HG03175 (cell line): Measurements from ENCODE around the gene VPS36.
"Not testable (repeated sequence)": the region's sequence is repeated elsewhere in the genome, so short reads cannot be mapped to it uniquely, and the experiment has no call there.

Experiments
- ATAC-seq: cut with Tn5 transposase; IDR thresholded peaks from one replicate; pipeline ENCODE4 v1.9.1; 2021; ENCODE audit warnings: mild to moderate bottlenecking, moderate library complexity; ENCODE audit not compliant: unreplicated experiment

VPS36 gene, protein sequence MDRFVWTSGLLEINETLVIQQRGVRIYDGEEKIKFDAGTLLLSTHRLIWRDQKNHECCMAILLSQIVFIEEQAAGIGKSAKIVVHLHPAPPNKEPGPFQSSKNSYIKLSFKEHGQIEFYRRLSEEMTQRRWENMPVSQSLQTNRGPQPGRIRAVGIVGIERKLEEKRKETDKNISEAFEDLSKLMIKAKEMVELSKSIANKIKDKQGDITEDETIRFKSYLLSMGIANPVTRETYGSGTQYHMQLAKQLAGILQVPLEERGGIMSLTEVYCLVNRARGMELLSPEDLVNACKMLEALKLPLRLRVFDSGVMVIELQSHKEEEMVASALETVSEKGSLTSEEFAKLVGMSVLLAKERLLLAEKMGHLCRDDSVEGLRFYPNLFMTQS

DNA sequence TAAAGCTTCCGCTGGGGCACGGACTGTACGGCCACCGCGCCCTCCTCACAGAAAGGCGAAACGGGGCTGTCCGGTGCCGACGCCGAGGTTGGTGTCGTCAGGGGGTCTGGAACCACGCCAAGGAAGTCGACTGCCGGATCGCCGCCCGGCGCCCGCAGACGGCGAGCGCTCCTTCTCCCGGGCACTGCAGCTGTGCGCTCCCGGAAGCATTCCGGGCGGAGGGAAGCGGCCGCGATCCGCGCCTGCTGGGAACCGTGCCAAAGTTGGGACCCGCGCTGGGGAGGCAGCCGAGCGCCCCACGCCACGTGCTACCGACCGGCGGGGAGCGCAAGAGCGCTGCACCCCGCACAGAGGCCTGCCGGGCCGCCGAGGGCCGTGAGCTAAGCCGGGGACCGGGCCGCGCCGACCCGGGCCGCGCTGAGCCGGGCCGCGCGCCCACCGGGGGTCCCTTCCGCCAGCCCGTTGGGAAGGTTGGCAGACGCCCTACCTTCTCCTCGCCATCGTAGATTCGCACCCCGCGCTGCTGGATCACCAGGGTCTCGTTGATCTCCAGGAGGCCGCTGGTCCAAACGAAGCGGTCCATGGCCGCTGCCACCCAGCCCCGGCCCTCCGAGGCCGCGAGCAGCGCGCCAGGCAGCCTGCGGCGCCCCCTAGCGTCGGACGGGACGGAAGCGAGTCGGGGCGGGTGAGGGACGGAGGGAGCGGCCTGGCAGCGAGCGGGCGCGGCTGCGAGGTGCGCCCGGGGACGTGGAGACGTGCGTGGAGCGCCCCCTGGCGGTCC is at the start of gene VPS36:
VPS36 (minus strand) TSS at position 623 of the 781 bp plus-strand sequence; CDS start at position 583, 40 bp downstream.
- peak; percentile 70 for ATAC-seq

DNA sequence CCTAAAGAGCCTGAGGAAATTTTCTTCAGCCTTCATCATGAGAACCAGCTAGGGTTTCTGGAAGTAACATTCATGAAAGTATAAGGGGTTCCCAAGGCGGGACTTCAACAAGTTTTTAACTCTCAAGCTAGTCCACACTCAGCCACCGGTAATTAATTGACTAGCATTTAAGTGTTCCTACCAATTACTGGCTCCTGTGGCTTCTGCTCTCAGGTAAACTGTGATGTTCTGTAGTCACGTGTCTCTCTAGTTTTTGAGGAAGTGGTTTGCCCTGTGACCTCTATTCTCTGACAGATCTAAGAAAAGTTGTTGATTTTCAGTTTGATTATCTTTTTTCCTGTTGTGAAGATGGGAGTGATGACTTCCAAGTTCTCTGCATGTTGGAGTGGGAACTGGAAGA is 47.5 kb upstream of the VPS36 start:
- ATAC-seq, result peak; percentile 92

DNA sequence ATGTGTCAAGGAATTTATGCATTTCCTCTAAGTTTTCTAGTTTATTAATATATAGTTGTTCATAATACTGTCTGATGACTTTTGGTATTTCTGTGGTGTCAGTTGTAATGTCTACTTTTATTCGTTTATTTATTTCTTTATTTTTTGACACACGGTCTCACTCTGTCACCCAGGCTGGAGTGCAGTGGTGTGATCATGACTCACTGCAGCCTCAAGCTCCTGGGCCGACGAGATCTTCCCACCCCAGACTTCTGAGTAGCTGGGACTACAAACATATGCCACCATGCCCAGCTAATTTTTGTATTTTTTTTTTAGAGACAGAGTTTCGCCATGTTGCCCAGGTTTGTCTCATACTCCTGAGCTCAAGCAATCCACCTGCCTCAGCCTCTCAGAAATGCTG is 43.8 kb upstream of the VPS36 start:
- not testable (repeated sequence) for ATAC-seq

DNA sequence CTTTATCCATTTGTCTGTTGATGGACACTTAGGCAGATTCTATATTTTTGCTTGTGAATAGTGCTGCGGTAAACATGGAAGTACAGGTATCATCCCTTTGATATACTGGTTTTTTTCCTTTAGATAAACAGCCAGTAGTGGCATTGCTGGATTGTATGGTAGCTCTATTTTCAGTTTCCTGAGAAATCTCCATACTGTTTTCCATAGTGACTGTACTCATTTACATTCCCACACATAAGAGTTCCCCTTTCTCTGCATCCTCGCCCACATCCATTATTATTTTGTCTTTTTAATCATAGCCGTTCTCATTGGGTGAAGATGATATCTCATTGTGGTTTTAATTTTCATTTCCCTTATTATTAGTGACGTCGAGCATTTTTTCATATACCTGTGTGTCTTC is 40.6 kb upstream of the VPS36 start:
- ATAC-seq, result not testable (repeated sequence)

DNA sequence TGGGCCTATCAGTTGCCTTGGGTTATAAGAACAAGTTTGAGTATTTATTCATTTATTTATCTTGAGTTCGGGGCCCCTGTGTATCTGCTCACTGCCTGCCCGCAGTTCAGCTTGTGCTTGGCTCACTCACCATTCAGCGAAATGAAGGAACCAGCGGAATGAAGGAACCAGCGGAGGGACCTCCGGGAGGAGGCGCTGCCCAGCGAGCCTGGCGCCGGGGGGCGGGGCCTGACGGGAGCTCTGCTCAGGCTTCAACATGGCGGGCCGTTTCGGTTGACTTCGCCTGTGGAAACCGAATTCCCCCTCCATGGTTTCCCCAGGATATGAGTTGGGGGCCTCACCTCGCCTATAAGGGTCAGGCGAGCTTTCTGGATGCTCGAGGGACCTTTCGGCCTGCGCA is 38.3 kb upstream of the VPS36 start:
- ATAC-seq, result not testable (repeated sequence)

DNA sequence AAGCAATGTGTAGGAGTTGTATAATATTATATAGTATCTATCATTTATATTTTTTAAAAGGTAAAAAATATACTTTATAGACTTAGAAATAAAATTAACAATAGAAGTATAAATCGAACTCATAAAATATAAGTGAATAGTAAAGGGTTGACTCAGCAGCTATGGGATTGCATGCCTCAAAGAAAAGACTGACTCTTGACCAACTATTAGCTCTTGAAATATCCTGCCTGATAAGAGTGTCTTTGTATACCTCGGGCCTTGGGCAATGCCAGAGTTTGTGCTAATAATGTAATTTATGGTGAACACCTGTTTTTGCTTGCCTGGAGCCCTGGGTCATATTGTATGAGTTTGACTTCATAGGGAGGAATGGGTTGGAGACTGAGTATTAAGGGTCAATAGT is 36.6 kb upstream of the VPS36 start:
- not testable (repeated sequence) for ATAC-seq

DNA sequence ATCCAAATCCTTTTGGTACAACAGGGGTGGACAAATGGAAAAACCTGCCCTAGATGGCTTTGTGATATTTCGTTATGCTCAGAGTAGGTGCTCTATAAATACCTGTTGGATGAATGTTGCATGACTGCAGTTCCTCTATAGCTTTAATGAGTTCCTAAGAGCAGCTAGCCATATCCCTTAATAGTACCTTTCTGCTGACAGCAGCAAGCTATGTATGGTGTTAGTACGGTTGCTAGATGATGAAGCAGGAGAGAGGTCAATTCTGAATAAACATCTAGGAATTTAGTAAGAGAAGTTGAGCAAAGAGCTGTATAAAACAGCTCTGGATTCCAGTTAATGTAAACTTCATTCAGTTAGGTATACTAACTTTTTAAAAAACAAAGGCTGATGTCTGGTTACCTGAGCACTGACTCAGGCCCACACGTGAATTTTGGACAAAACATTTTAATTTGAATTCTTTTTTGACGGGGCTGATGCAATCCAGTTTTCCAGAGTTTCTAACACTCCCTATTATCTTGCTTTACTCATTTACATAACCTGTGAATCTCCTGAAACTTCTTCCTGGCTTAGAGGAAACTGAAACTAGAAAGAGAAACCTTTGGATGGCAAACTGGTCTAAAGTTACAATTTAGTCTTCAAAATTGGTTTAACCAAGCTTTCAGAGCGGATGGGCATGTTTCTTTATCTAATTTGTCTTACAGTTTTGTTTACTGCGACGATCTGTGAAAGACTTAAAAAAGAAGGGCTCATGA is 30.4 kb upstream of the VPS36 start:
- ATAC-seq, result not testable (repeated sequence)

DNA sequence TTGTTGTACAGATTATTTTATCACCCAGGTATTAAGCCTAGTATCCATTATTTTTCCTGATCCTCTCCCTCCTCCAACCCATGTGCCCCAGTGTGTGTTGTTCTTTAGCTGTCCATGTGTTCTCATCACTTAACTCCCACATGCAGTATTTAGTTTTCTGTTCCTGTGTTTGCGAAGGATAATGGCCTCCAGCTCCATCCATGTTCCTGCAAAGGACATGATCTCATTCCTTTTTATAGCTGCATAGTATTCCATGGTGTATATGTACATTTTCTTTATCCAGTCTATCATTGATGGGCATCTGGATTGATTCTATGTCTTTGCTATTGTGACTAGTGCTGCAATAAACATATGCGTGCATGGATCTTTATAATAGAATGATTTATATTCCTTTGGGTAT is 18.1 kb upstream of the VPS36 start:
- ATAC-seq, result not testable (repeated sequence)

DNA sequence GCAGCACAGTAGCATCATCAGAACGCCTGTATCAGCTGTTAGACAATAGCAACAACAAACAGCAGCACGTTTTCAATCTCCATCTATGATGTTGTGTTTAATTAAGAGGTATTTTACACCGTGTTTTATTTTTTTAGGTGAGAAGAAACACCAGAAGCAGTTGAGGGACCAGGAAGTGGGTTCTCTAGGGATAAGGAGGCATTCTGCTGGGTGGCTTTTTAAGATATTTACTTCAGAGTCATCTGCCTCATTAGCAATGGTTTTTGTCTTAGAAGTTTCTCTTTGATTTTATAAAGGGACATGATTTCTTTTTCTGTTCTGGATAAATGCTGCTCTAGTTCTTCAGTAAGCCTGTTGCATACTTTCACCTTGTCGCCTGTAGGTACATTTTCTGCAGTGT is 13.1 kb upstream of the VPS36 start:
- ATAC-seq, result no peak

DNA sequence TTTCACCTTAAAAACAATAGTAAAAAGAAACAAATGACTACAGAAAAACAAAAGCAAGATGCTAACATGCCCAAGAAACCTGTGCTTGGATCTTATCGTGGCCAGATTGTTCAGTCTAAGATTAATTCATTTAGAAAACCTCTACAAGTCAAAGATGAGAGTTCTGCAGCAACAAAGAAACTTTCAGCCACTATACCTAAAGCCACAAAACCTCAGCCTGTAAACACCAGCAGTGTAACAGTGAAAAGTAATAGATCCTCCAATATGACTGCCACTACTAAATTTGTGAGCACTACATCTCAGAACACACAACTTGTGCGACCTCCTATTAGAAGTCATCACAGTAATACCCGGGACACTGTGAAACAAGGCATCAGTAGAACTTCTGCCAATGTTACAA is 10.8 kb upstream of the VPS36 start:
- no peak for ATAC-seq

DNA sequence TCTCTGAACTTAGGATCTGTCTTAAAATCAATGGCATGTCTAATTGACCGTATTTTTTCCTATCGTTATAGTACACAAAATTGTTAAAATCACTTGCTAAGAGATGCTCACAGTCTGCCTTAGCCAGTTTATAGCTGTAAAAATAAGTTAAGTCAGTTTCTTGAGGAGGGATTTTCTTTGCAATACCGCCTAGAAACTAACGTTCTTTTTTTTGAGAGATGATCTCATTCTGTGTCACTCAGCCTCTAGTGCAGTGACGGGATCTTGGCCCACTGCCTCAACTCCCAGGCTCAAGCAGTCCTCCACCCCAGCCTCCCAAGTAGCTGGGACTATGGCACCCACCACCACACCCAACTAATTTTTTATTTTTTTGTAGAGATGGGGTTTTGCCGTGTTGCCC is 9.2 kb upstream of the VPS36 start:
- ATAC-seq, result no peak

DNA sequence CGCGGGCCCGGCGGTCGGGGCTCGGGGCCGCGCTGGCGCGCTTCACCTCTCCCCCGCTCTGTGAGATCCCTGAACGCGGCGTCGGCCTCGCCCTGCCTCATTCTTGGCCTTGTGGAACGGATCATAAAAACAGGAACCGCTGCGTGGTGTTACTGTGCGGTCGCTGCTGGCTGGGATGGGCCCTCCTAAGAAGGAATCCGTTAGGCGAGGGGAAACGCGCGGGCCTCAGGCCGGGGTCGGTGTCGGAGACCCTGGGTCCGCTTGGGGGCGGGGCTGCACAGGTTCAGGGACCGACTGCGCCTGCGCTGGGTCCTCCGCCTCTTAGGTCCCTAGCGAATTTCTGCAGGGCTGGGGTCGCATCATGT is 5.2 kb upstream of the VPS36 start:
- peak; percentile 30 for ATAC-seq

DNA sequence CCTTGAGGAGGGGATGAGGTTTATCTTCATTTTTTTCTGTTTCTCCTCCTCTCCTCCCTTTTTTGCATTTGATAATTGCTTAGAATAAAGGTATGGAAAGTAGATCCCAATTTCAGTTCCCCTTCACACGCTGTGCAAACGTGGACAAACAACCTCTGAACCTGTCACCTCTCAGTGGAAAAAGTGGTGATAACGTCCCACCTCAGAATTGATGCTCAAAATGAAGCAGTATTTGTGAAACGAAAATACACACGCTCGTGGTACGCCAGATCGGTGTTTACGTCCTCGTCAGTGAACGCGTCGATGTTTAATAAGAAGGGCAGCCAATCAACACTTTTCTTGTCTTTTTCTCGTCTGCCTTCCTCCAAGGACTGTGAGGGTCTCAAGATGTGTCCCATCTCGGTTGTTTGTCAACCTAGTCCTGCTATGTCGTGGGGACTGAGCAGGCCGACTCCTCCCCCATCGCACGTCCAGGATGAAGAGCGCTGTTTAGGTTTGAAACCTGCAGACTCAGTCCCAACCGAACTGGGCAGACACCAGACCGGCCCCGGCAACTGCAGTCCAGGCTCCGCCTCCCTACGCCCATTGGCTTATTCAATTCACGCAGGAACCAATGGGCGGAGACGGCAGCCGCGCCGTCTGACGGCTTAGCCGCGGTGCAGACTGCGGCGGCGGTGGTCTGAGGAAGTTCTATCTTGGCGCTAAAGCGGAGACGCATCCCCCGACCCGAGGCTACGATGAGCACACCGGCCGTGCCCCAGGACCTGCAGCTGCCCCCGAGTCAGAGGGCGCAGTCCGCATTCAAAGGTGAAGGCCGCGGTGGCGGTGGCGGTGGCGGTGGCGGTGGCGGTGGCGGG is 4.6 kb upstream of the VPS36 start, which contains the start of gene CKAP2:
CKAP2 (plus strand) TSS at position 659 of the 857 bp plus-strand sequence; CDS start at position 738, 79 bp downstream.
- peak; percentile 76 for ATAC-seq

DNA sequence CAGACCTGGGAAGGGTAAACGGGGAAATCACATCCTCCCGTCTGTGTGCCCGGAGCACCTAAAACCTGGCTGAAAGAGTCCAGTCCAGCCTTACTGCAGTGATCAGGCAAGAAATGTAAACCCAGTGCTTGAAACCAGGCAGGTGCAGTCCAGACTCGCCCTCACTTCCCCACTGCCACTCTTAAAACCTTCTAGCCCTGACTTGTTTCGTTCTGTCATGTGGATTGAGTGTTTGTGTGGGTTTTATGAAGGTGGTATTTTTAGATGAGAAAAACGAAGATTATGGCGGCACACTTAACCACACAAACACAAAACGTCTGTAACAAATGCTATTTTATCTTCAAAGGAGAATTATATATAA is 4.0 kb upstream of the VPS36 start:
- ATAC-seq, result peak; percentile 30

DNA sequence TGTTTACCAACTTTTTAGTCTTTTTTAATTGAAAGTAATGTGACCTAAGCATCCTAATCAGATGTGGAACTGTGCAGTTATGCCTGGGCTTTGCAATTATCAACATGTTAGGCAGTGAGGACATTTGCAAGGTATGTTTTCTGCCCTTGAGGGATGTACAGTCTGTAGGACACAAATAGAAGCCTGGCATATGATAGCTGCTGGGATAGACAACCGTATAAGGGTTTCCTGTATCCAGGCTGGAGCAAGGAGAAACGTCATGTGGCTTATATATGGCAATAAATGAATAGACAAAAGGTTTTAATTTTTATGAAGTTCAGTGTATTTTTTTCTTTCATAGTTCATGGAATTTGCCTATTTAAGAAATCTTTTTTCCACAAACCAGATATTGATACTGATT is 2.0 kb upstream of the VPS36 start:
- no peak for ATAC-seq

DNA sequence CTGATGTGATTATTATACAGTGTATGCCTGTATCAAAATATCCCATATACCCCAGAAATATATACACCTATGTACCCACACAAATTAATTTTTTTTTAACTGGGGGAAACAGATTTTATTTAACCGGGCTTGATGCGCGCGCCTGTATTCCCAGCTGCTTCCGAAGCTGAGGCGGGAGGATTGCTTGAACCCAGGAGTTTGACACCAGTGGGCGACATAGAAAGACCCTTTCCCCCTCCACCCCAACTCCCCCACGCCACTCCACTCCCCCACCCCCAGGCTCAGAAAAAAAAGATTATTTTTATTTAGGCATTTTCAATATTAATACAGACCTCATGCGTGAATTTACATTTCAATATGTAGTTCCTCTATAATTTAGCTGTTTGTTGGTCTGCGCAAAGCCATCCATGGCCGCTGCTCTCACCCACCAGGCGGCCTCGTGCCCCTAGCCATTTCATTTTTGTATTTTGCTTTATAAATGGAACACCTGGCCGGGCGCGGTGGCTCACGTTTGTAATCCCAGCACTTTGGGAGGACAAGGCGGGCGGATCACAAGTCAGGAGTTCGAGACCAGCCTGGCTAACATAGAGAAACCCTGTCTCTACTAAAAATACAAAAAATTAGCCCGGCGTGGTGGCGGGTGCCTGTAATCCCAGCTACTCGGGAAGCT is 836 bp upstream of the VPS36 start:
- no peak for ATAC-seq

DNA sequence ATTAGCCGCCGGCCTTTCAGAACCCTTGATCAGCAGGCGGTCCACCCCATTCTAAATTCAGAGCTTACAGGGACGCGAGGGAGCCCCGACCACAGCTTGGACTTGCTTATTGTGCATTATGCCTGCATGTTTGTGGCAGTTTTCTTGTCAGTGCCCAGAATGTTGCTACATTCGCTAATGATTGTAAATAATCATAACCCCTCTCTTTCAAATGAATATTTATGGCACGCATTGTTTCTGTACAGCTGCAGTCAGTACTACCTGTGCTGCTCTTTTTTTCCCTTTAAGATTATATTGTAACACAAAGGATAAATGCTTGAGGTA is 321 bp upstream of the VPS36 start:
- no peak for ATAC-seq

DNA sequence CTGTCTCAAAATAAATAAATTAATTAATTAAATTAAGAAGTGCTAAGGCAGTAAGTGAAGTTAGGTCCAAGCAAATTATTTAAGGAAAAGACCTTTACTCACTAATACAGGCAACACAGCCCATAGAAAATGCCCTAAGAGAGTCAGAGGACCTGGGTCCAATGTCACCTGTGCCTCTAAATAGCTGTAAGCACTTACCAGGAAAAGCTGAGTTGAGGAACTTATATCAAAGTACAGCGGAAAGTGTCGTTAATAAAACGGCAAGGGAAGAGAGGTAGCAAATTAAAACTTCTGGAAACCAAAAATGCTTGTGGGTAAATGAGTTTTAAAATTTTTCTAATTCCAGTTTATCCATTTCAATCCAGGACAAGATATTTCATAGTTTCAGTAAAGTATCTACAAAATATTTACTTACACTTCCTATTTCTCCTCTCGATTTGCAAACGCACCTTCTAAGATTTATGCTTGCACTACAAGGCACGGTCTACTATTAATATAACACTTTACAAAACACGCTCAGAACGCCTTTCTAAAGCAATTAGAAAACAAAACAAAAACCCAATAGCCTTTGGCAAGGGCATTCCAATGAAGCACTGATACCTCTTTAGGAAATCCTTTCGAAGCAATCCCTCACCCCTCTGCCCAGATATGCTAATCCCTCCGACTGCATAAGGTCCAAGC is 963 bp downstream of the VPS36 start:
- ATAC-seq, result no peak

DNA sequence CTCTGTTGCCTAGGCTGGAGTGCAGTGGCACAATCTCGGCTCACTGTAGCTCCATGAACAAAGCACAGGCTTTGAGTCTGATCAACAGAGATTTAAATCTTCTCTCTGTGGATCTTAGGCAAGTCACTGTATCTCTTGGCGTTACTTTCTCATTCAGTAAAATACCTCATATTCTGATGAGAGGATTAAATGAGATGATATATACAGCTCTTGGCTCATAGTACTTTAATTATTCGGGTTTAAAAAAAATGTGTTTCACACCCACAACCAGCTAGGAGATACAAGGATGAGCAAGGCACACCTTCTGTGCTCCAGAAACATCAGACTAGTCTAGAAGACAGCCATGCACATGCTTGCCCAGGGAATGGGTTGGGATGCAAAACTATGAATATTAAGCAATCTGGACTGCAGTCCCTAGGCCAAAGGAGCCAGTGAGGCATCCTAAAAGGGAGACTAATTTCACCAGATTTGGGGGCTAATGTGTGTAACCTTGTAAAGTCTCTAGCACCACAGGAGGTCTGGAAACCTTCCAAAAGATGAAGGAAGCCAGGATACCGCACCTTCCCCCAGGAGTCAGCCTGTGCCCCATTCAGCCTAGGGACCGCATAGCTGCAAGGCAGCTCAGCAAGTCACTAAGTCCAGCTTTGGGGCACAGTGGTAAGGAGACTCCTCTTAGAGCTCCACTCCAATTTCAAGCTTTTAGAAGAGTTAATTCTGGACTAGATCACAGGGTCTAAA is 2.5 kb downstream of the VPS36 start:
- ATAC-seq, result no peak
